Naive thymus-derived CD4-positive, alpha-beta T cell (primary cell): ENCODE measurements around the gene PTGER1. TPM values are rescaled to one million over a fixed set of nuclear protein-coding genes. Genes with fewer than 3 reads are reported as not detected.

Experiments used
- ATAC-seq: fragments of 150-1000 bp; cut with Tn5 transposase; 2 replicates; pipeline ENCODE4 v1.10.0; 2021; ENCODE audit warnings: mild to moderate bottlenecking, moderate library complexity
- CTCF ChIA-PET: fragments of 350-600 bp; sonication (Branson Sonifier 250); formaldehyde crosslinking; loops from one replicate; lab custom pipeline; 2021; ENCODE audit warnings: antibody characterized with exemption; lab: Charles Lee
- POLR2A ChIA-PET: fragments of 350-600 bp; sonication (Branson Sonifier 250); formaldehyde crosslinking; loops from one replicate; lab custom pipeline; 2021; ENCODE audit warnings: antibody characterized with exemption, inconsistent platforms; lab: Charles Lee
- DNase-seq, 9 donors: peaks; one replicate each; pipeline versions ENCODE4 v3.0.0 to v3.0.0-alpha.2; 2020 to 2022; ENCODE audit warnings: mixed read lengths in 1 of 9
- H3K27ac ChIP-seq: one replicate; pipeline ENCODE4 v1.7.0; 2013; ENCODE audit warnings: mild to moderate bottlenecking, low read depth, low read length, moderate library complexity
- H3K27me3 ChIP-seq, 2 donors: one replicate each; pipeline ENCODE4 v1.7.0; 2013; ENCODE audit warnings: low read length in 2 of 2, mild to moderate bottlenecking in 2 of 2, moderate library complexity in 2 of 2; ENCODE audit not compliant: control insufficient read depth in 2 of 2, insufficient read depth in 2 of 2
- H3K36me3 ChIP-seq, 3 experiments: 1 replicate in 2 of 3; 2 replicates in 1 of 3; pipeline ENCODE4 v1.7.0; 2013; ENCODE audit warnings: low read length in 3 of 3, mild to moderate bottlenecking in 3 of 3, moderate library complexity in 1 of 3; ENCODE audit not compliant: insufficient read depth in 3 of 3, control insufficient read depth in 2 of 3
- H3K4me1 ChIP-seq, 2 donors: one replicate each; pipeline ENCODE4 v1.7.0; 2013; ENCODE audit warnings: low read length in 2 of 2, mild to moderate bottlenecking in 2 of 2, moderate library complexity in 1 of 2; ENCODE audit not compliant: control insufficient read depth in 2 of 2, insufficient read depth in 2 of 2
- H3K4me3 ChIP-seq: 2 replicates; pipeline ENCODE4 v1.7.0; 2013; ENCODE audit warnings: mild to moderate bottlenecking, low read length
- H3K9me3 ChIP-seq, 3 experiments: 1 replicate in 2 of 3; 2 replicates in 1 of 3; pipeline ENCODE4 v1.7.0; 2013; ENCODE audit warnings: low read length in 3 of 3; ENCODE audit not compliant: control insufficient read depth in 2 of 3
- H3K27ac Mint-ChIP-seq, 9 donors: one replicate each; pipeline ENCODE4 v1.8.0; 2020 to 2022; ENCODE audit warnings: mixed read lengths in 9 of 9, mild to moderate bottlenecking in 8 of 9, moderate library complexity in 5 of 9, inconsistent platforms in 2 of 9
- H3K27me3 Mint-ChIP-seq, 5 donors: one replicate each; pipeline ENCODE4 v1.8.0; 2021 to 2022; ENCODE audit warnings: mixed read lengths in 5 of 5, mild to moderate bottlenecking in 1 of 5
- H3K36me3 Mint-ChIP-seq, 5 donors: one replicate each; pipeline ENCODE4 v1.8.0; 2020 to 2022; ENCODE audit warnings: mixed read lengths in 5 of 5, mild to moderate bottlenecking in 3 of 5, inconsistent platforms in 1 of 5
- H3K4me1 Mint-ChIP-seq, 7 donors: one replicate each; pipeline ENCODE4 v1.8.0; 2020 to 2022; ENCODE audit warnings: mixed read lengths in 7 of 7, mild to moderate bottlenecking in 3 of 7, inconsistent platforms in 1 of 7
- H3K4me3 Mint-ChIP-seq, 10 donors: one replicate each; pipeline ENCODE4 v1.8.0; 2020 to 2022; ENCODE audit warnings: mild to moderate bottlenecking in 10 of 10, mixed read lengths in 10 of 10, moderate library complexity in 6 of 10, inconsistent platforms in 2 of 10
- H3K9me3 Mint-ChIP-seq, 11 donors: one replicate each; pipeline ENCODE4 v1.8.0; 2020 to 2022; ENCODE audit warnings: mixed read lengths in 11 of 11, mild to moderate bottlenecking in 4 of 11, inconsistent platforms in 1 of 11, moderate library complexity in 1 of 11
- intact Hi-C, 2 donors: fragments of 100-400 bp; cut with micrococcal nuclease; formaldehyde crosslinking; loops; one replicate each; pipeline ENCODE4 v1.15.1; 2023
- polyA plus RNA-seq, 2 donors: library from polyadenylated mRNA; unstranded; fragments of 300-500 nt; fragmentation: Illumina TruSeq; gene quantifications; one replicate each; pipeline ENCODE4 v1.2.3, GENCODE V29; 2021
- total RNA-seq, 6 experiments: library from RNA in 5 of 6; stranded (reverse) in 5 of 6; gene quantifications; 1 replicate in 5 of 6; 2 replicates in 1 of 6; pipeline ENCODE4 v1.2.3 and lab custom pipeline; 2021 to 2026

Gene PTGER1
- total and polyA plus RNA-seq, 7 experiments from 2014 or later, result 0.46 TPM; not detected in 6

- Histone ChIP-seq H3K27me3 (no peaks in the 10 kb centered on the region), H3K4me3 (no peak overlapping the region), H3K36me3 (peaks cover 0 to 14% (median 3%) of the 10 kb centered on the region in 3 experiments), H3K9me3 (no peaks in the 10 kb centered on the region), H3K27ac (no peak overlapping the region), H3K4me1 (peaks cover 0 to 9% of the 10 kb centered on the region in 2 donors)
- DNase-seq, result no peak
- Mint-ChIP-seq H3K27ac (peak overlapping the region in 1 of 9 donors; percentile 48), H3K27me3 (no peaks in the 10 kb centered on the region), H3K4me1 (peaks cover 5 to 12% (median 11%) of the 10 kb centered on the region in 7 donors), H3K4me3 (no peak overlapping the region), H3K9me3 (no peaks in the 10 kb centered on the region), H3K36me3 (peaks cover 0 to 19% (median 14%) of the 10 kb centered on the region in 5 donors)
- POLR2A ChIA-PET, result interaction anchor here (1.5 to 3.2 kb wide), 2 partner anchors 19 to 33 kb away, joined by 5 to 10 read pairs; no protein-coding TSS in a partner anchor
- no peak for ATAC-seq
- intact Hi-C loops, result loop anchor here (2.0 to 10.0 kb wide), 5 partner anchors 55 to 605 kb away; partner anchors contain the start of genes ADGRL1 (in 1 of the 2) and PKN1 (in 1 of the 2)
- CTCF ChIA-PET, result interaction anchor here (0.6 to 2.3 kb wide), 6 partner anchors 9 to 1346 kb away, joined by 3 to 11 read pairs (median 4); partner anchors contain the start of gene ASF1B
Observed at GRCh38 chr19:14487370-14488125, 12.4 kb upstream of the PTGER1 start.

GRCh38 chr19:14482172-14482941 is 7.2 kb upstream of the PTGER1 start:
- Mint-ChIP-seq H3K4me1 (peaks cover 6 to 12% (median 11%) of the 10 kb centered on the region in 7 donors), H3K36me3 (peaks cover 0 to 10% (median 0%) of the 10 kb centered on the region in 5 donors), H3K27ac (no peak overlapping the region), H3K4me3 (no peak overlapping the region), H3K27me3 (no peaks in the 10 kb centered on the region), H3K9me3 (peaks cover 0 to 2% (median 0%) of the 10 kb centered on the region in 11 donors)
- DNase-seq (no peak), ATAC-seq (no peak)
- Histone ChIP-seq H3K4me3 (no peak overlapping the region), H3K27ac (no peak overlapping the region), H3K36me3 (peaks cover 0 to 43% (median 0%) of the 10 kb centered on the region in 3 experiments), H3K9me3 (no peaks in the 10 kb centered on the region), H3K4me1 (peaks cover 0 to 9% of the 10 kb centered on the region in 2 donors), H3K27me3 (no peaks in the 10 kb centered on the region)
- CTCF ChIA-PET, result interaction anchor here (0.7 to 1.9 kb wide), 4 partner anchors 22 to 68 kb away, joined by 3 to 6 read pairs (median 4); no protein-coding TSS in a partner anchor
- intact Hi-C loops, result loop anchor here (10.0 kb wide), 2 partner anchors 278 to 598 kb away; partner anchors contain the start of gene ADGRL1 (in 1 of the 2)
- POLR2A ChIA-PET, result interaction anchor here (0.6 kb wide), 1 partner anchor 75 kb away, joined by 3 read pairs; no protein-coding TSS in a partner anchor

- DNase-seq (no peak), ATAC-seq (no peak)
- POLR2A ChIA-PET, result interaction anchor here (1.6 to 1.9 kb wide), 2 partner anchors 15 to 26 kb away, joined by 5 to 7 read pairs; partner anchors contain the start of gene GIPC1
- CTCF ChIA-PET, result interaction anchor here (0.5 to 2.2 kb wide), 17 partner anchors 8 to 344 kb away, joined by 3 to 8 read pairs (median 4); partner anchors contain the start of genes ASF1B and GIPC1
- Mint-ChIP-seq H3K4me1 (peaks cover 0 to 12% (median 10%) of the 10 kb centered on the region in 7 donors), H3K27ac (peak overlapping the region in 1 of 9 donors; percentile 21), H3K36me3 (peaks cover 0 to 10% (median 0%) of the 10 kb centered on the region in 5 donors), H3K27me3 (no peaks in the 10 kb centered on the region), H3K9me3 (peaks cover 0 to 3% (median 0%) of the 10 kb centered on the region in 11 donors), H3K4me3 (no peak overlapping the region)
- H3K27me3 ChIP-seq, result no peaks in the 10 kb centered on the region
- H3K27ac ChIP-seq, result no peak overlapping the region
- H3K9me3 ChIP-seq, result no peaks in the 10 kb centered on the region
- intact Hi-C loops, result loop anchor here (1.0 to 10.0 kb wide), 4 partner anchors 48 to 596 kb away; partner anchors contain the start of gene ADGRL1 (in 1 of the 2)
- peaks cover 0 to 43% (median 0%) of the 10 kb centered on the region in 3 experiments for H3K36me3 ChIP-seq
- H3K4me1 ChIP-seq, result no peaks in the 10 kb centered on the region
- no peak overlapping the region for H3K4me3 ChIP-seq
Observed at GRCh38 chr19:14480700-14481079, 5.5 kb upstream of the PTGER1 start.

GRCh38 chr19:14479975-14480699 is 5.0 kb upstream of the PTGER1 start:
- Histone ChIP-seq H3K36me3 (peaks cover 0 to 43% (median 0%) of the 10 kb centered on the region in 3 experiments), H3K27me3 (no peaks in the 10 kb centered on the region), H3K4me1 (peaks cover under 1% of the 10 kb centered on the region in 2 donors), H3K9me3 (no peaks in the 10 kb centered on the region), H3K27ac (no peak overlapping the region), H3K4me3 (no peak overlapping the region)
- H3K4me3 Mint-ChIP-seq, result no peak overlapping the region
- no peak overlapping the region for H3K27ac Mint-ChIP-seq
- H3K4me1 Mint-ChIP-seq, result peaks cover 0 to 17% (median 11%) of the 10 kb centered on the region in 7 donors
- intact Hi-C loops, result loop anchor here (1.0 to 10.0 kb wide), 6 partner anchors 48 to 595 kb away; partner anchors contain the start of genes ADGRL1 (in 1 of the 2) and ASF1B (in 1 of the 2)
- H3K27me3 Mint-ChIP-seq, result peaks cover 0 to under 1% (median 0%) of the 10 kb centered on the region in 5 donors
- CTCF ChIA-PET, result interaction anchor here (0.5 to 2.2 kb wide), 20 partner anchors 8 to 343 kb away, joined by 3 to 8 read pairs (median 4); partner anchors contain the start of genes ASF1B and GIPC1
- H3K9me3 Mint-ChIP-seq, result peaks cover 0 to 3% (median 0%) of the 10 kb centered on the region in 11 donors
- DNase-seq (peak; percentile 47 to 87 (median 65)), ATAC-seq (peak; percentile 67)
- POLR2A ChIA-PET, result interaction anchor here (0.5 to 1.9 kb wide), 8 partner anchors 16 to 402 kb away, joined by 3 to 7 read pairs (median 3); partner anchors contain the start of genes DNAJB1 and GIPC1
- peaks cover 0 to 10% (median 0%) of the 10 kb centered on the region in 5 donors for H3K36me3 Mint-ChIP-seq

- no peak for DNase-seq
- no peaks in the 10 kb centered on the region for H3K27me3 ChIP-seq
- Mint-ChIP-seq H3K36me3 (peaks cover 0 to 10% (median 0%) of the 10 kb centered on the region in 5 donors), H3K9me3 (peaks cover 0 to 3% (median 0%) of the 10 kb centered on the region in 11 donors), H3K27ac (no peak overlapping the region), H3K4me1 (peaks cover 0 to 24% (median 16%) of the 10 kb centered on the region in 7 donors), H3K27me3 (peaks cover 4 to 7% (median 6%) of the 10 kb centered on the region in 5 donors), H3K4me3 (no peak overlapping the region)
- intact Hi-C loops, result loop anchor here in 1 of 2 donors (5.0 to 10.0 kb wide), 2 partner anchors 125 to 342 kb away; partner anchors contain the start of gene ASF1B
- no peak overlapping the region for H3K4me3 ChIP-seq
- H3K27ac ChIP-seq, result no peak overlapping the region
- ChIA-PET POLR2A (interaction anchor here (0.5 to 1.9 kb wide), 9 partner anchors 16 to 401 kb away, joined by 3 to 7 read pairs (median 3); partner anchors contain the start of genes DNAJB1, GIPC1 and PKN1), CTCF (interaction anchor here (0.6 to 2.2 kb wide), 16 partner anchors 9 to 342 kb away, joined by 3 to 8 read pairs (median 4); partner anchors contain the start of genes ASF1B and GIPC1)
- peaks cover 4 to 8% of the 10 kb centered on the region in 2 donors for H3K4me1 ChIP-seq
- ATAC-seq, result no peak
- H3K9me3 ChIP-seq, result no peaks in the 10 kb centered on the region
- H3K36me3 ChIP-seq, result peaks cover 0 to 43% (median 0%) of the 10 kb centered on the region in 3 experiments
Observed at GRCh38 chr19:14479309-14479974, 4.3 kb upstream of the PTGER1 start.
